ENCODE data around the gene PRKCQ.

The PRKCQ gene

GRCh38 chr10:6430423-6430980 lies 149.6 kb downstream of the PRKCQ start:
- TF ChIP-seq CTCF (IDR thresholded peaks at IDR 0.05), result no peak
- Histone ChIP-seq H3K27ac (no peak overlapping the region), H3K4me3 (no peak overlapping the region)
- DNase-seq (ENCODE audit: low spot score), result no peak

GRCh38 chr10:6427357-6427959 lies 152.6 kb downstream of the PRKCQ start:
- H3K27ac ChIP-seq, result no peak overlapping the region
- DNase-seq (ENCODE audit: low spot score), result no peak

GRCh38 chr10:6426317-6426716 lies 153.8 kb downstream of the PRKCQ start:
- Histone ChIP-seq H3K27ac (no peak overlapping the region), H3K4me3 (no peak overlapping the region)
- TF ChIP-seq CTCF (IDR thresholded peaks at IDR 0.05), result no peak
- no peak for DNase-seq (ENCODE audit: low spot score)

More at GRCh38 chr10:6427357-6427959, 152.6 kb downstream of the PRKCQ start:
- H3K4me3 ChIP-seq, result no peak overlapping the region
- no peak for TF ChIP-seq CTCF (IDR thresholded peaks at IDR 0.05)

GRCh38 chr10:6423413-6424170 lies 156.5 kb downstream of the PRKCQ start:
- Histone ChIP-seq H3K27ac (no peak overlapping the region), H3K4me3 (no peak overlapping the region)
- no peak for DNase-seq (ENCODE audit: low spot score)
- TF ChIP-seq CTCF (IDR thresholded peaks at IDR 0.05), result no peak

- Histone ChIP-seq H3K27ac (no peak overlapping the region), H3K4me3 (no peak overlapping the region)
- DNase-seq (ENCODE audit: low spot score), result no peak
- TF ChIP-seq CTCF (IDR thresholded peaks at IDR 0.05), result no peak
Measured at GRCh38 chr10:6423004-6423403, 157.1 kb downstream of the PRKCQ start.

- DNase-seq (ENCODE audit: low spot score), result no peak
- no peak for TF ChIP-seq CTCF (IDR thresholded peaks at IDR 0.05)
- H3K27ac ChIP-seq, result no peak overlapping the region
- no peak overlapping the region for H3K4me3 ChIP-seq
Measured at GRCh38 chr10:6418613-6419216, 161.4 kb downstream of the PRKCQ start.

Data from coronary artery (tissue), 2 donors.